IPS DF 4.7 (cell line): ENCODE data around the gene SF3A2.

Experiments used
- DNase-seq: peaks from one replicate; pipeline ENCODE4 v3.0.0-alpha.2; 2013; ENCODE audit warnings: low spot score; ENCODE audit errors: extremely low read depth

SF3A2 gene

DNA sequence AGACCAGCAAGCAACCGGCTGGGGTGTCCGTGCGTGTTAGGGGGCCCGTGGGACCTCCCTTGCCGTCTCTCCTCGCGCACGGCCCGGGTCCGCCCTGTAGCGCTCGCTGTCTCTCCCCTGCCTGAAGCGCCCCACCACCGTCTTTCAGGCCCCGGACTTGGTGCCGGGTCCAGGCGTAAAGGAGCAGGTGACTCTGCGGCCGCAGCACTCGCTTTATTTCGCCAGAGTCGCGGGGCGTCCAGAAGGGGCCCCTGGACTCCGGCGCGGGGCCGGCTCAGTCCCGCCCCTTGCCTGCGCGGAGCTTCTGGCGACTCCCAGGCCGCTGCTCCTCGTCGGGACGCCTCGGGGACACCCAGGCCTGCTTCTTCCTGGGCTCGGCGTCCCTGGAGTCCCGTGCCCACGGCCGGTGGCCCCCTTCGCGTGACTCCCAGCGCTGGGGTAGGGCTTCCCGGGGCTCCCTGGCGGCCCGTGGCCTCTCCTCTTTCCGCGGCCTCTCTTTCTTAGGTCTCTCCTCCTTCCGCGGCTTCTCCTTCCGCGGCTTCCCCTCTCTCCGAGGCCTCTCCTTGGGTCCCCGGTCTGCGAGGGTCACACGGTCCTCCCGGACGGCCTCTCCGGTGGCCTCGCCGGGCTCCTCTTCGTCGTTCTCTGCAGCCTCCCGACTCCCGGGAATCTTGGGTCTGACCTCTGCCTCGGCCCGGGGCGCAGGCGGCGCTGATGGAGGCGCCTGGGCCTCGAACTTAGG lies 15.6 kb downstream of the SF3A2 start:
- no peak for DNase-seq

DNA sequence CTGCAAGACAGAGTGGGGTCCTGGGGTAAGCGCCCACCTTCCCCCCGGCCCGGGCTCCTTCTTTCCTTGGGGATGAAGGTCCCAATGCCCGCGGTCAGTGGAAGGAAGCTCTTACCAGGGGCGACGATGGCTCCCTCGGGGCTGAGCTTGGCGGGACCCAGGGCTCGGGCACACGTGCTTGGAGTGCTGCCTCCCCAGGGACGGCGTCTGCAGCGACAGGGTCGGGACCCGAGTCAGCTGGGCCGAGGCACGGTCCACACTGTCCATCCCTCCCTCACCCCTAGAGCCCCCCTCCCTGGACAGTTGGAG lies 16.1 kb downstream of the SF3A2 start:
- DNase-seq = no peak

GRCh38 chr19:2253106-2254063 lies 16.8 kb downstream of the SF3A2 start:
- no peak for DNase-seq

GRCh38 chr19:2254064-2254872 lies 17.6 kb downstream of the SF3A2 start:
- DNase-seq = no peak

- no peak for DNase-seq
These were observed 18.7 kb downstream of the SF3A2 start for GRCh38 chr19:2255112-2255845.

- DNase-seq = no peak
These were observed 19.5 kb downstream of the SF3A2 start, which contains the start of gene JSRP1 for GRCh38 chr19:2255982-2256685. Gene JSRP1, minus strand, starts transcription at chr19:2256417. Its CDS starts 1,103 bp downstream, at chr19:2255314.

DNA sequence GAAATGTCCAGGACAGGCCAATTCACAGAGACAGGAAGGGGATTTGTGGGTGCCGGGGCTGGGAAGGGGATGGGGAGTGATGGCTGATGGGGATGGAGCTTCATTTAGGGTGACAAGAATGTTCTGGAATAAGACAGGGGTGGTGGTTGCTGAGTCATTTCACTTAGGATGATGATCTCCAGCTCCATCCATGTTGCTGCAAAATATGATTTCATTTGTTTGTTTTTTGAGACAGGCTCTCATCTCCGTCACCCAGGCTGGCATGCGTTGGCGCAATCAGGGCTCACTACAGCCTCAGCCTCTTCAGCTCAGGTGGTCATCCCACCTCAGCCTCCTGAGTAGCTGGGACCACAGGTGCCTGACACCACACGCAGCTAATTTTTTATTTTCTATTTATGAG lies 22.7 kb downstream of the SF3A2 start:
- DNase-seq = no peak

DNA sequence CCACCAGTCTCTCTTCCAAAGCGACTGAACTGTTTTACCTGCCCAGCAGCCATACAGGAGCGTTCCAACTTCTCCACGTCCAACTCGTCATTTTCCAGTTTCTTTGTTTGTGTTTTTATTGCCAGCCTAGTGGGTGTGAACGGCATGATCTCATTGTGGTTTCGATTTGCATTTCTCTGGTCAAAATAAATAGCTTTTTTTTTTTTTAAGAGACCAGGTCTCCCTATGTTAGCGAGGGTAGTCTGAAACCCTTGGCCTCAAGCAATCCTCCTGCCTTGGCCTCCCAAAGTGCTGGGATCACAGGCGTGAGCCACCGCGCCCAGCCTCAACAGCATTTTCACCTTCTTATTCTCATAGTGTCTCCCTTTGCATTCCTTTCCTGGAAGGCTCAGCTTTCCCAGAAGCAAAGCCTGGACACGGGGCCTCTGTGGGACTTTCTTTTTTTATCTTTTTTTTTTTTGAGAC lies 23.7 kb downstream of the SF3A2 start:
- DNase-seq = no peak

- DNase-seq = no peak
These were observed 25.0 kb downstream of the SF3A2 start for GRCh38 chr19:2261438-2262172.

- no peak for DNase-seq
These were observed 29.8 kb downstream of the SF3A2 start for GRCh38 chr19:2266183-2266993.

DNA sequence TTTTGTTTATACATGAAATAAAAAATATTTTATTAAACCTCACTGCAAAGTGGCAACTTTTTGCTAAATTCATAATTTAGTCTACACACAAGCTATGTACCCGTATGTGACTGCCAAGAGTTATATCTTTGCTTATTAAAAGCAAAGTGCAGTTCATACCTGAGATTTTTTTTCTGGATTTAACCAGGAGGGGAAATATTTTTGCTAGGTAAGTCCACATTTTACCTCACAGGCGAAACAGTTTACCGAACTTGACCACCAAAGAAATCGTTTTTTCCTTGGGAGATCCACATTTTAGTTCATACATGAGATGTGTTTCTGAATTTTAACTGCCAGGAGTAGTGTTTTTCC lies 31.8 kb downstream of the SF3A2 start:
- no peak for DNase-seq

- no peak for DNase-seq
These were observed 32.2 kb downstream of the SF3A2 start for GRCh38 chr19:2268861-2269243.

- no peak for DNase-seq
These were observed 32.9 kb downstream of the SF3A2 start for GRCh38 chr19:2269244-2270156.

GRCh38 chr19:2270157-2270422 lies 33.5 kb downstream of the SF3A2 start:
- no peak for DNase-seq

DNA sequence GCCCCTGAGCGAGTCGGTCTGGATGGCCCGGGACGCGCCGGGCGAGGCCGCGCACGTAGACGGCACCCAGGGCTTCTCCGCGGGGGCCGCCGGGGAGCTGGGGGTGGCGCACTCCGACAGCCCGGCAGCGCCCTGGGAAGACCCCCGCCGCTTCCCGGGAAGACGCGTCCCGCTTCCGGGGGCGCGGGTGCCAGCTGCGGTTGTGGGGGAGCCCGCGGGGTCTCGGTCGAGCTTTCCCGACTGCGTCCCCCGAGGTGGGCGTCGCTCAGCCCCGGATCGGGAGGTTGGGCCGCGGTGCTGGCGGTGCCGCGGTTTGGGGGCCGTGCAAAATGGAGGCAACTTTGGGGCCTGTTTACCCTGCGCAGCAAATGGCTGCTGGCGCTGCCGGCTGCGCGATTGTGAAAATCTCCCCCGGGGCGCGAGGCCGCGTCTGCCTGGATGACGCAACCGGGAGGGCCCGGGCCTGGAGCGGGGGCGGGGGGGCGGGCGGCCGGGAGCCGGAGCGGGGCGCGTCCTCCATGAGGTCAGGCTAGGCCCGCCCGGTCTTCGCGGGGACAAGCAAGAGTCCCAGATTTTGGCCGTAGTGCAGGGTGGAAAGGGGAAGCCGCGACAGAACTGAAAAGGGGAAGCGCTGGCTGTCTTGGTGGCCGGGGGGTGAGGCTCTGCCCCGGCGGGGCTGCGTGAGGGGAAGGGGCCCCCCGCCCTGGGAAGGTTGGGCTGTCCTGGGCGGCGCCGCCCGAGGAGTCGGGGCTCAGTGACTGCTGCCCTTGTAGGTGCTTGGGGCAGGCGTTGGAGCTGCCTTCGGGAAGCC lies 34.0 kb downstream of the SF3A2 start:
- no peak for DNase-seq

- DNase-seq = no peak
These were observed 34.8 kb downstream of the SF3A2 start for GRCh38 chr19:2271234-2272103.
